Middle frontal gyrus (tissue), 1 donor: ENCODE measurements around the gene C9orf78.
"Not testable (repeated sequence)": the region's sequence is repeated elsewhere in the genome, so short reads cannot be mapped to it uniquely, and the experiment has no call there.

Source experiments
- DNase-seq: peaks from one replicate; pipeline ENCODE4 v3.0.0-alpha.2; 2015; ENCODE audit warnings: low spot score; ENCODE audit errors: extremely low spot score

C9orf78 gene

GRCh38 chr9:129813661-129814060, 21.4 kb downstream of the C9orf78 start:
- DNase-seq = no peak

- DNase-seq = no peak
Measured at GRCh38 chr9:129812385-129812784, 22.7 kb downstream of the C9orf78 start.

GRCh38 chr9:129811967-129812363, 23.1 kb downstream of the C9orf78 start:
- DNase-seq = no peak

GRCh38 chr9:129810788-129811187, 24.3 kb downstream of the C9orf78 start:
- no peak for DNase-seq

- no peak for DNase-seq
Measured at GRCh38 chr9:129810116-129810515, 25.0 kb downstream of the C9orf78 start.

GRCh38 chr9:129809346-129809745, 25.7 kb downstream of the C9orf78 start:
- no peak for DNase-seq

- DNase-seq = no peak
Measured at GRCh38 chr9:129806061-129806460, 29.0 kb downstream of the C9orf78 start.

GRCh38 chr9:129803676-129804060, 31.4 kb downstream of the C9orf78 start:
- no peak for DNase-seq

- DNase-seq = peak; percentile 89
Measured at GRCh38 chr9:129802833-129803675, 32.0 kb downstream of the C9orf78 start, which contains the start of gene TOR1B. Gene TOR1B, plus strand, starts transcription at chr9:129803184. Its CDS starts 29 bp downstream, at chr9:129803213.

- no peak for DNase-seq
Measured at GRCh38 chr9:129801504-129801903, 33.6 kb downstream of the C9orf78 start.

- no peak for DNase-seq
Measured at GRCh38 chr9:129798973-129799372, 36.1 kb downstream of the C9orf78 start.

- not testable (repeated sequence) for DNase-seq
Measured at GRCh38 chr9:129796029-129796428, 39.0 kb downstream of the C9orf78 start.

- DNase-seq = no peak
Measured at GRCh38 chr9:129794549-129794948, 40.5 kb downstream of the C9orf78 start.

- no peak for DNase-seq
Measured at GRCh38 chr9:129786481-129786880, 48.6 kb downstream of the C9orf78 start.

GRCh38 chr9:129785866-129786265, 49.2 kb downstream of the C9orf78 start:
- no peak for DNase-seq

GRCh38 chr9:129784970-129785369, 50.1 kb downstream of the C9orf78 start:
- DNase-seq = not testable (repeated sequence)

- DNase-seq = peak; percentile 72
Measured at GRCh38 chr9:129783516-129784361, 51.3 kb downstream of the C9orf78 start.

- no peak for DNase-seq
Measured at GRCh38 chr9:129781981-129782380, 53.1 kb downstream of the C9orf78 start.

- no peak for DNase-seq
Measured at GRCh38 chr9:129781131-129781530, 53.9 kb downstream of the C9orf78 start.

- DNase-seq = no peak
Measured at GRCh38 chr9:129779560-129780190, 55.4 kb downstream of the C9orf78 start.

GRCh38 chr9:129778469-129778868, 56.6 kb downstream of the C9orf78 start:
- no peak for DNase-seq

- no peak for DNase-seq
Measured at GRCh38 chr9:129777769-129778130, 57.3 kb downstream of the C9orf78 start.
